Mesendoderm (in vitro differentiated cells): ENCODE measurements around the gene MAVS.

Experiments
- DNase-seq: peaks from one replicate; pipeline ENCODE4 v3.0.0; 2013
- H2AK5ac ChIP-seq: 2 replicates; pipeline ENCODE4 v1.6.1; 2013; ENCODE audit warnings: low read length, inconsistent platforms
- H2BK120ac ChIP-seq: 2 replicates; pipeline ENCODE4 v1.6.1; 2013; ENCODE audit warnings: low read depth, mild to moderate bottlenecking, low read length, moderate library complexity, mixed read lengths
- H2BK15ac ChIP-seq: replicated peaks from 2 replicates; pipeline ENCODE4 v1.6.1; 2013; ENCODE audit warnings: low read depth, mild to moderate bottlenecking, moderate library complexity
- H2BK5ac ChIP-seq: 2 replicates; pipeline ENCODE4 v1.6.1; 2013; ENCODE audit warnings: low read length, inconsistent platforms
- H3K18ac ChIP-seq: 2 replicates; pipeline ENCODE4 v1.6.1; 2013; ENCODE audit warnings: mild to moderate bottlenecking, low read length, mixed read lengths
- H3K23ac ChIP-seq: one replicate; pipeline ENCODE4 v1.6.1; 2013; ENCODE audit warnings: low read length
- H3K27ac ChIP-seq: 2 replicates; pipeline ENCODE4 v1.5.1; 2013; ENCODE audit warnings: low read depth, mild to moderate bottlenecking, inconsistent platforms, low read length, moderate library complexity
- H3K27me3 ChIP-seq: 2 replicates; pipeline ENCODE4 v1.6.1; 2013; ENCODE audit warnings: low read length, control low read depth, mild to moderate bottlenecking, inconsistent platforms; ENCODE audit not compliant: insufficient read depth, poor library complexity
- H3K36me3 ChIP-seq: 2 replicates; pipeline ENCODE4 v1.6.1; 2013; ENCODE audit warnings: low read length, inconsistent platforms; ENCODE audit not compliant: control insufficient read depth, insufficient read depth
- H3K4ac ChIP-seq: one replicate; pipeline ENCODE4 v1.6.1; 2013; ENCODE audit warnings: low read depth, mild to moderate bottlenecking, low read length, moderate library complexity
- H3K4me1 ChIP-seq: 2 replicates; pipeline ENCODE4 v1.6.1; 2013; ENCODE audit warnings: low read depth, low read length, inconsistent platforms; ENCODE audit not compliant: control insufficient read depth
- H3K4me2 ChIP-seq: 2 replicates; pipeline ENCODE4 v1.6.1; 2013; ENCODE audit warnings: low read length
- H3K4me3 ChIP-seq: 2 replicates; pipeline ENCODE4 v1.5.1; 2013; ENCODE audit warnings: mild to moderate bottlenecking, low read length
- H3K56ac ChIP-seq: one replicate; pipeline ENCODE4 v1.6.1; 2013; ENCODE audit warnings: low read length
- H3K79me1 ChIP-seq: 2 replicates; pipeline ENCODE4 v1.6.1; 2013; ENCODE audit warnings: low read length, inconsistent platforms
- H3K79me2 ChIP-seq: 2 replicates; pipeline ENCODE4 v1.6.1; 2013; ENCODE audit warnings: mild to moderate bottlenecking, low read length; ENCODE audit not compliant: control insufficient read depth, insufficient read depth
- H3K9ac ChIP-seq: 2 replicates; pipeline ENCODE4 v1.6.1; 2013; ENCODE audit warnings: low read length, inconsistent platforms
- H4K5ac ChIP-seq: one replicate; pipeline ENCODE4 v1.6.1; 2013; ENCODE audit warnings: low read length
- H4K8ac ChIP-seq: one replicate; pipeline ENCODE4 v1.6.1; 2013; ENCODE audit warnings: low read depth, mild to moderate bottlenecking, control low read depth, low read length, moderate library complexity
- WGBS: extraction: QIAGEN DNeasy Blood & Tissue Kit; methylation state at CpG from one replicate; pipeline ENCODE4 v1.1.7; 2013; ENCODE audit warnings: low lambda C conversion rate, missing lambda C conversion rate; ENCODE audit not compliant: insufficient coverage; ENCODE audit errors: extremely low coverage; 5-methylcytosine and 5-hydroxymethylcytosine counted together

Gene MAVS

DNA sequence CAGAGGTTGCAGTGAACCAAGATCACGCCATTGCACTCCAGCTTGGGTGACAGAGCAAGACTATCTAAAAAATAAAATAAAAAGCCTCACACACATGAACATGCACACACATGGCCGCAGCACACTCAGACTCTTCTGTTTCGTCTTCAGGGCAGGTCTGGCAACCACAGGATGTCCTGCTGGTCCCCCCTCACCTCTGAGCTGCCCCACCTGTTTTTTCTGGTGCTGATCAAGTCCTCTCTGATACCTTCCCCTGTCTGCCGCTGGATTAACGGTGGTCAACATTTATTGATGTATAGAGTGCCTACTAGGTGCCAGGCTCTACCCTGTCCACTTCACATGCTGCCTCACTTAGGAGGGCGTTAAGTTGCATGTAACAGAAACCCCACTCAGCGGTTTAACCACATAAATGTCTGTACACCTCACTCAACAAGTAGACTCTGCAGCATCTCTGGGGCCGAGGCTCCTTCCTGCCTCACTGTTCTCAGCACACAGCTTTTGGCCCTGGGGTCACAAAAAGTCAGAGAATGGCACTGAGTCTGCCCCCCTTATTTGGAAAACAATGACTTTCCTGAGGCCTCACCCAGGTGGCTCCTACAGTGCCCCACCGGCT, 30.8 kb upstream of the MAVS start:
- Histone ChIP-seq H3K27ac (no peak overlapping the region), H3K9ac (no peak overlapping the region), H4K8ac (no peak overlapping the region), H2AK5ac (no peak overlapping the region), H2BK120ac (no peak overlapping the region), H3K18ac (no peak overlapping the region), H3K4me2 (no peak overlapping the region), H2BK15ac (no peak overlapping the region), H3K23ac (no peak overlapping the region), H3K36me3 (no peaks in the 10 kb centered on the region), H4K5ac (no peak overlapping the region), H3K4me3 (no peak overlapping the region), H3K79me2 (no peaks in the 10 kb centered on the region), H3K4me1 (no peaks in the 10 kb centered on the region), H3K4ac (no peak overlapping the region), H3K27me3 (no peaks in the 10 kb centered on the region), H3K56ac (no peak overlapping the region), H3K79me1 (no peaks in the 10 kb centered on the region), H2BK5ac (no peak overlapping the region)
- DNase-seq, result no peak
- no CpG with 5 or more reads among the region's 9 CpGs for WGBS

DNA sequence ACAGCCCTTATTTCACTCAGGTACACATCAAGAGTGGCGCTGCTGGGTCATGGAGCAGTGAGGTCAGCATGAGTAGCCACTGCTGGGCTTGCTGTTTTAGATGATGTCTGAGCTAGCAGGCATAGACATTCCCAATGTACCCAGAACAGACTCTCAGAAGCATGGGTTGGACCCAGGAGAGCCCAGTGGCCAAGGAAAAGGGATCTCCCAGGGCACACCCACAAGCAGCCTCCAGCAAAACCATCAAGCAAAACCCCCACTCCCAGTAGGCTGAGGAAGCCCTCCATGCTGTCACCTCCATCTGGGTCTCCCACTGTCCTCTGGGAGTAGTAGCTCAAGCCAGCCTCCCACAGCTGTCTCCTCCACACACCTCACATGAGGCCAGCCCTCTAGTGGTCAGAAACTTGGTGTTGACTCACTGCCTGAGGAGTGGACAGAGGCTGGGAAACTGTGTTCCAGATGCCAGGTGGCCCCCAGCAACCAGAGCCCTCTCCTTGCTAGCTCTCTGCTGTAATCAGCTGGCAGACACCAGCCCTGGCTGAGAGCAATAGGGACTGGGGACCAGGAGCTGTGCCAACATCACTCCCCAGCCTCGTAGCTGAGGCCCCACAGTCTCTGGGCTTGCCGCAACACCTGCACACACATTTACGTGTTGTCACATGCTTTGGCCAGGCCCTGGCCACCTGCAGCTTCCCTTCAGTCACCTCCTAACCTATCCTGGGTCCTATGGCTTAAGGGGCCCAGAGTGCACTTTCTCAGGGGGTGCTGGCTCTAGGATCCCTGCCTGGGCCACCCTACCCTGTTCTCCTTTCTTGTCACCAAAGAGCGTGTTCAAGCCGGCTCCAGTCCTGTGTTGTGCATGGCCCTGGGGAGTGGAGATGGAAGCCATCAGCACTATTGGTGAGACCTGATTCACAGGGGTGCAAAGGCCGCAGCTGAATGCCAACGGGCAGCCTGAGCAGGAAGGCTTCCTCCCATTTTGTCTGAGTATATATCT, 28.2 kb upstream of the MAVS start:
- Histone ChIP-seq H3K4ac (no peak overlapping the region), H2BK15ac (no peak overlapping the region), H2BK5ac (no peak overlapping the region), H2BK120ac (no peak overlapping the region), H3K4me1 (no peaks in the 10 kb centered on the region), H3K23ac (peak overlapping the region; percentile 35), H4K8ac (no peak overlapping the region), H3K79me1 (no peaks in the 10 kb centered on the region), H3K79me2 (no peaks in the 10 kb centered on the region), H3K27ac (no peak overlapping the region), H3K56ac (peak overlapping the region; percentile 40), H3K18ac (no peak overlapping the region), H3K4me3 (no peak overlapping the region), H3K9ac (no peak overlapping the region), H2AK5ac (no peak overlapping the region), H3K4me2 (no peak overlapping the region), H3K27me3 (no peaks in the 10 kb centered on the region), H3K36me3 (no peaks in the 10 kb centered on the region), H4K5ac (no peak overlapping the region)
- no CpG with 5 or more reads among the region's 8 CpGs for WGBS
- DNase-seq, result peak; percentile 91

- Histone ChIP-seq H3K27ac (peak overlapping the region; percentile 85), H3K4me1 (no peaks in the 10 kb centered on the region), H2BK120ac (no peak overlapping the region), H3K4me2 (peak overlapping the region; percentile 78), H2BK5ac (no peak overlapping the region), H3K23ac (peak overlapping the region; percentile 24), H4K8ac (no peak overlapping the region), H3K36me3 (no peaks in the 10 kb centered on the region), H3K18ac (peak overlapping the region; percentile 43), H2BK15ac (no peak overlapping the region), H3K9ac (peak overlapping the region; percentile 96), H3K4me3 (no peak overlapping the region), H3K79me1 (no peaks in the 10 kb centered on the region), H3K56ac (peak overlapping the region; percentile 91), H3K27me3 (no peaks in the 10 kb centered on the region), H3K4ac (no peak overlapping the region), H2AK5ac (peak overlapping the region; percentile 69), H4K5ac (peak overlapping the region; percentile 56), H3K79me2 (no peaks in the 10 kb centered on the region)
- no CpG with 5 or more reads among the region's 20 CpGs for WGBS
- DNase-seq, result no peak
These were observed 27.1 kb upstream of the MAVS start for GRCh38 chr20:3819411-3820047.

DNA sequence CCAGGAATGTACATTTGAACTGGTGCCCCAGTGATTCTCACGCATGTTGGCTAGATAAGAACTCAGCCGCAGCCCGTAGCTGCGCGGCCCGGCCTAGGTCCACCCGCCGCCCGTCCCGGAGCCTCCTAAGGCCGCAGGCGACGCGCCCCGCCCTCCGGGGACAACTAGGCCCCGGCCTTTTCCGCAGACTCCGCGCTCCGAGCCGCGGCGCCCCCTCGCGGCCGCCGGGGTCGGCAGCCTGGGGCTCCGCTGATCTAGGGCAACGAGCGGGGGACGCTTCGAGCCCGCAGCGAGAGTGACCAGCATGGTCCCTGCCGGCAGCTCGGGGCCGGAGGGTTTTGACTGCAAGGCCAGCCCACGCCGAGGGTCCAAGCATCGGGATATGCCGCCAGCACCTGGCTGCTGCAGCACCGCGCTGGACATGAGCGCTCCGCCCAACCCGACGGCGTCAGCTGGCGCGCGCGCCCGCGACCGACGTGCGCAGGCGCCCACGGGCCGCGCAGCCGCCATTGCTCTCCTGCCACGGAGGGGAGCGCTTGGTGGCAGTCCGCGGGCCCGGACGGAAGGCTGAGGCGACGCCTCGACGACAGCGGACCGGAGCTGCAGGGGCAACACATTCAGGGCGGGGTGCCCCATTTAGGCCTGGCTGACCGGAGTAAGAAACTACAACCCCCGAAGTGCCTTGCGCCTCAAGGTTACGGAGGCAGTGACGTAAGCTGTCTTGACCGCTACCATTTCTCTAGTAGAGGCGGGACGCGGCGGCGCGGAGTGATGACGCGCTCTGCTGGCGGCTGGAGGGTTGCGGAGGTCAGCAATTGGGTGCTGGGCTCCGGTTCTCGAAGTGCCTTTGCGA, 26.4 kb upstream of the MAVS start, which contains the start of gene AP5S1:
TSS of gene AP5S1 (plus strand) at position 500 of the 853 bp plus-strand sequence. CDS start 1,571 bp downstream, outside the sequence.
- Histone ChIP-seq H2BK15ac (no peak within 1 kb of the TSS), H3K23ac (peak within 1 kb of the TSS; percentile 94), H3K4ac (peak within 1 kb of the TSS; percentile 82), H3K27me3 (no peaks in the 10 kb centered on the region), H3K79me2 (no peaks in the 10 kb centered on the region), H4K5ac (peak within 1 kb of the TSS; percentile 56), H3K4me1 (no peaks in the 10 kb centered on the region), H2BK5ac (peak within 1 kb of the TSS; percentile 93), H2BK120ac (no peak within 1 kb of the TSS), H3K79me1 (no peaks in the 10 kb centered on the region), H2AK5ac (peak within 1 kb of the TSS; percentile 69), H3K4me3 (peak within 1 kb of the TSS; percentile 92), H3K36me3 (no peaks in the 10 kb centered on the region), H3K4me2 (peak within 1 kb of the TSS; percentile 89), H3K27ac (peak within 1 kb of the TSS; percentile 85), H3K56ac (peak within 1 kb of the TSS; percentile 100), H3K18ac (peak within 1 kb of the TSS; percentile 43), H3K9ac (peak within 1 kb of the TSS; percentile 96), H4K8ac (no peak within 1 kb of the TSS)
- no CpG with 5 or more reads among the region's 96 CpGs for WGBS
- peak; percentile 99 for DNase-seq
